ENCODE data around the gene TPSG1.
"Not testable (repeated sequence)": the region's sequence is repeated elsewhere in the genome, so short reads cannot be mapped to it uniquely, and the experiment has no call there.

TPSG1 gene

GRCh38 chr16:1225051-1225451 lies at the start of gene TPSG1:
Gene TPSG1 (minus strand): TSS chr16:1225268. CDS start chr16:1225252, 16 bp downstream.
- DNase-seq: no peak

GRCh38 chr16:1274767-1275166 lies 49.7 kb upstream of the TPSG1 start:
- no peak for DNase-seq

- no peak for DNase-seq
These were observed 48.7 kb upstream of the TPSG1 start for GRCh38 chr16:1273816-1274215.

- no peak for DNase-seq
These were observed 47.6 kb upstream of the TPSG1 start for GRCh38 chr16:1272453-1273198.

GRCh38 chr16:1271724-1272413 lies 46.8 kb upstream of the TPSG1 start:
- not testable (repeated sequence) for DNase-seq

GRCh38 chr16:1271380-1271723 lies 46.3 kb upstream of the TPSG1 start:
- DNase-seq: no peak

GRCh38 chr16:1269418-1269817 lies 44.4 kb upstream of the TPSG1 start:
- not testable (repeated sequence) for DNase-seq

GRCh38 chr16:1265826-1266225 lies 40.8 kb upstream of the TPSG1 start:
- DNase-seq: no peak

- no peak for DNase-seq
These were observed 40.1 kb upstream of the TPSG1 start for GRCh38 chr16:1265090-1265630.

- no peak for DNase-seq
These were observed 39.4 kb upstream of the TPSG1 start for GRCh38 chr16:1264345-1265089.

GRCh38 chr16:1263591-1264344 lies 38.7 kb upstream of the TPSG1 start:
- no peak for DNase-seq

GRCh38 chr16:1262846-1263221 lies 37.8 kb upstream of the TPSG1 start:
- no peak for DNase-seq

GRCh38 chr16:1262210-1262845 lies 37.3 kb upstream of the TPSG1 start:
- no peak for DNase-seq

- no peak for DNase-seq
These were observed 36.2 kb upstream of the TPSG1 start for GRCh38 chr16:1261131-1261892.

- no peak for DNase-seq
These were observed 35.1 kb upstream of the TPSG1 start for GRCh38 chr16:1260101-1260680.

- no peak for DNase-seq
These were observed 34.6 kb upstream of the TPSG1 start for GRCh38 chr16:1259760-1260068.

GRCh38 chr16:1258906-1259759 lies 34.1 kb upstream of the TPSG1 start:
- DNase-seq: no peak

GRCh38 chr16:1258225-1258600 lies 33.1 kb upstream of the TPSG1 start:
- no peak for DNase-seq

GRCh38 chr16:1257561-1258224 lies 32.6 kb upstream of the TPSG1 start:
- no peak for DNase-seq

GRCh38 chr16:1256874-1257322 lies 31.8 kb upstream of the TPSG1 start:
- no peak for DNase-seq

All from activated CD4-positive, CD25-positive, alpha-beta regulatory T cell (primary cell).